ENCODE measurements around the gene CEP192. TPM values are rescaled to one million over a fixed set of nuclear protein-coding genes. Genes with fewer than 3 reads are reported as not detected.

CEP192 gene
- total RNA-seq, 4 donors from 2014 or later = 21.9 to 44.6 (median 36.9) TPM

DNA sequence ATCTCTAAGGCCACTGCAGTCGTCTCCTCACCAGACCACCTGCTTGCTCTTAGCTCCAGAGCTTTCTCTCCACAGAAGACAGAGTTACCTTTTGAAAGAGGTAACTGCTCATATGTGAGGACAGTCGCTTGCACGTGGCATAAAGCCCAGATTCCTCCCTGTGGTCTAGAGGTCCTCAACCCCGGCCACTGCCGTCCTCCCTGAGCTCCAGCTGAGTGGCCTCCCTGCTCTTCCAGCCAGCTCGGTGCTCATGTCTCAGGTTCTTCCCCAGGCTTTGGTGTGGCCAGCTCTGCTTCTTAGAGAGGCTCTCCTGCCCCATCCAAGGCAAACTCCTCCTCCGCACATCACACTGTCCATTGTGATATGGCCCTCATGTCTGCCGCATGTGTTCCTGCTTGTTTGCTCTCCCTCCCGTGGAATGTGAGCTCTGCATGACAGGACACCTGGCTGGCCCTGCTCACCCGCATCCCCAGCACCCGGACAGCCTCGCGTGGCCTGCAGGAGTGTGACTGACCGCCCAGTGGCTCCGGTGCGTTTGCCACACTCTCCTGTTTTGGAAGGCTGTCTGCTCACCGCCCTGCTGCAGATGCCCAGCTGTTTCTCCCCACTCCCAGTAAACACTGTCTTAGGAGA lies 135.9 kb downstream of the CEP192 start:
- no peaks in the 10 kb centered on the region for H3K27me3 ChIP-seq
- H3K4me1 ChIP-seq = no peaks in the 10 kb centered on the region
- no peak overlapping the region for H3K27ac ChIP-seq
- DNase-seq = no peak
- H3K9me3 ChIP-seq = no peaks in the 10 kb centered on the region
- H3K4me3 ChIP-seq = no peak overlapping the region
- no peak for TF ChIP-seq POLR2A (IDR thresholded peaks at IDR 0.05)
- TF ChIP-seq, protein P1, sequence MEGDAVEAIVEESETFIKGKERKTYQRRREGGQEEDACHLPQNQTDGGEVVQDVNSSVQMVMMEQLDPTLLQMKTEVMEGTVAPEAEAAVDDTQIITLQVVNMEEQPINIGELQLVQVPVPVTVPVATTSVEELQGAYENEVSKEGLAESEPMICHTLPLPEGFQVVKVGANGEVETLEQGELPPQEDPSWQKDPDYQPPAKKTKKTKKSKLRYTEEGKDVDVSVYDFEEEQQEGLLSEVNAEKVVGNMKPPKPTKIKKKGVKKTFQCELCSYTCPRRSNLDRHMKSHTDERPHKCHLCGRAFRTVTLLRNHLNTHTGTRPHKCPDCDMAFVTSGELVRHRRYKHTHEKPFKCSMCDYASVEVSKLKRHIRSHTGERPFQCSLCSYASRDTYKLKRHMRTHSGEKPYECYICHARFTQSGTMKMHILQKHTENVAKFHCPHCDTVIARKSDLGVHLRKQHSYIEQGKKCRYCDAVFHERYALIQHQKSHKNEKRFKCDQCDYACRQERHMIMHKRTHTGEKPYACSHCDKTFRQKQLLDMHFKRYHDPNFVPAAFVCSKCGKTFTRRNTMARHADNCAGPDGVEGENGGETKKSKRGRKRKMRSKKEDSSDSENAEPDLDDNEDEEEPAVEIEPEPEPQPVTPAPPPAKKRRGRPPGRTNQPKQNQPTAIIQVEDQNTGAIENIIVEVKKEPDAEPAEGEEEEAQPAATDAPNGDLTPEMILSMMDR (IDR thresholded peaks at IDR 0.05) = no peak
- H3K36me3 ChIP-seq = peaks cover 0 to 15% (median 0%) of the 10 kb centered on the region in 3 donors

DNA sequence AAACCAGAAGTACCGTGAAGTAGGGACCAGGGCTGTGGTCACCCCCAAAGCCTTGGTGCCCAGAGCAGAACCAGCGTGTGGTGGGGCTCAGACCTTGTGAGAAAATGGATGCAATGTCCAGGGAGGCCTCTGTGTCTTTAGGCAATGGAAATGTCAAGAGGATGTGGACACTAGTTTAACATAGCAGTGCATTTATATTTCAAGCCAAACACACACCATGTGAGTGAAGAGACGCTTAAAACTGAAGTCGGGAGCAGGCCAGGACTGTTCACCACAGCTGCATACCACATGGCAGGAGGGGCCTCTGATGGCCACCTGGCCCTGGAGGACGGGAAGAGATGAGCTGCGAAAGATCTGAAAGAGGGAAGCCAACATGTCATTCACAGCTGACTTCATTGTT lies 140.1 kb downstream of the CEP192 start:
- DNase-seq = no peak
- Histone ChIP-seq H3K27ac (no peak overlapping the region), H3K4me3 (no peak overlapping the region), H3K4me1 (peaks cover 0 to 4% (median 0%) of the 10 kb centered on the region in 4 donors), H3K9me3 (no peaks in the 10 kb centered on the region), H3K36me3 (peaks cover 0 to 4% (median 0%) of the 10 kb centered on the region in 3 donors), H3K27me3 (no peaks in the 10 kb centered on the region)
- TF ChIP-seq, protein P1 (IDR thresholded peaks at IDR 0.05) = no peak
- TF ChIP-seq POLR2A (IDR thresholded peaks at IDR 0.05) = no peak

DNA sequence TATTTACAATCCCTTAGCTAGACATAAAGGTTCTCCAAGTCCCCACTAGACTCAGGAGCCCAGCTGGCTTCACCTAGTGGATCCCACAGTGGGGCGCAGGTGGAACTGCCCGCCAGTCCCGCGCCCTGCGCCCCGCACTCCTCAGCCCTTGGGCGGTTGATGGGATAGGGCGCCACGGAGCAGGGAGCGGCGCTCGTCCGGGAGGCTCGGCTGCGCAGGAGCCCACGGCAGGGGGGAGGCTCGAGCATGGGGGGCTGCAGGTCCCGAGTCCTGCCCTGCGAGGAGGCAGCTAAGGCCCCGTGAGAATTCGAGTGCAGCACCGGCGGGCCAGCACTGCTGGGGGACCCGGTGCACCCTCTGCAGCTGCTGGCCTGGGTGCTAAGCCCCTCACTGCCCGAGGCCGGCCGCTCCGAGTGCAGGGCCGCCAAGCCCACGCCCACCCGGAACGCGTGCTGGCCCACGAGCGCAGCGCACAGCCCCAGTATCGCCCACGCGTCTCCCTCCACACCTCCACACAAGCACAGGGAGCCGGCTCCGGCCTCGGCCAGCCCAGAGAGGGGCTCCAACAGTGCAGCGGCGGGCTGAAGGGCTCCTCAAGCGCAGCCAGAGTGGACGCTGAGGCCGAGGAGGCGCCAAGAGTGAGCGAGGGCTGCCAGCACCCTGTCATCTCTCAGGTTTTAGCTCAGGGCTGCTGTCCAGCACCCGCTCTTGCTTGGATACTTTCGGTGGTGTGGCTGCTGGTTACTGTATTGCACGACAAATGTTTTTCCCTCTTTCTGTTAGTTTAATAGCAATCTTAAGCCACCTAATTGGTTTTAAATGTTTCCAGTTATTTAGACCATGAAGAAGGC lies 143.6 kb downstream of the CEP192 start:
- H3K27ac ChIP-seq = no peak overlapping the region
- no peaks in the 10 kb centered on the region for H3K9me3 ChIP-seq
- no peaks in the 10 kb centered on the region for H3K36me3 ChIP-seq
- H3K4me1 ChIP-seq = peaks cover 0 to 10% (median 0%) of the 10 kb centered on the region in 4 donors
- H3K27me3 ChIP-seq = no peaks in the 10 kb centered on the region
- TF ChIP-seq, protein P1 (IDR thresholded peaks at IDR 0.05) = no peak
- TF ChIP-seq POLR2A (IDR thresholded peaks at IDR 0.05) = no peak
- H3K4me3 ChIP-seq = no peak overlapping the region
- no peak for DNase-seq

DNA sequence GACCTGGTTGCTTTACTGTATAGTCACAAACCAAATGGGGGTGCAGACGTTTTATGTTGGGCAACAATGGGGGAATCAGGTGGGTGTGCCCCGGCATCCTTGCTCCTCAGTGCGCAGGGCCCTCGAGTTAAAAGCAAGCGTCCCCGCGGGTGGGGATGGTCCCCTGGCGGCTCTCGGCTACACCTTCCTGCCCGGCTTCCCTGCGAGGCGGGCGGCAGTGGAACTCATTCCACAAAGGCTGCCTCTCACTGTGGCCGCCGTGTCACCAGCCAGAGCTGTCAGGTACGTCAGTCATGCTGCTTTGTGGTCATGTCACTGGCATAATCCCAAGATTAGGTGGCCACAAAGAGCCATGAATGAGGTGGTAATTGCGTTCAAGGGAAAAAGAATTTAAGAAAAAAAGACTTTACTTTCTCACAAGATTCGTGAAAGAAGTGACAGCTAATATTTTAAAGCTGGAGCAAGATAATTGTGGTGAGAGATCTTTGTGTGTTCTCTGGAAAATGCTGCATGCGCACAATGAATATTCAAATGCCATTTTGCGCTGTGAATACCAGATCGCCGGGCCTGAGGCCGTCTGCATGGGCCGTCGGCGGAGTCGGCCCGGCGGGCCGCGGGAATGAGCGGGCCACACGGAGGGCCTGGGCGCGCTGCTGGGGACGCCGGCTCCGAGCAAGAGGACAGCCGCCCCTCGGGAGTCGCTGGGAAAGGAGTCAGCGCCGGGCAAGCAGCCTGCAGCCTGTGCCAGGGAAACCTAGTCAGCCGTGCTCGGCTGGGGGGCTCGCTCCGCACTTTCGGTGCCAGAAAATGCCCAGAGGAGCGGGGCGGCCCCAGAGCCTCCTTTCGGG lies 145.1 kb downstream of the CEP192 start:
- Histone ChIP-seq H3K4me3 (peak overlapping the region; percentile 60 to 81 (median 80)), H3K9me3 (no peaks in the 10 kb centered on the region), H3K36me3 (no peaks in the 10 kb centered on the region), H3K27ac (peak overlapping the region; percentile 72 to 88 (median 79)), H3K27me3 (no peaks in the 10 kb centered on the region), H3K4me1 (peaks cover 0 to 10% (median 0%) of the 10 kb centered on the region in 4 donors)
- no peak for TF ChIP-seq POLR2A (IDR thresholded peaks at IDR 0.05)
- TF ChIP-seq, protein P1 (IDR thresholded peaks at IDR 0.05) = no peak
- peak in 1 of 3 donors; percentile 26 for DNase-seq

DNA sequence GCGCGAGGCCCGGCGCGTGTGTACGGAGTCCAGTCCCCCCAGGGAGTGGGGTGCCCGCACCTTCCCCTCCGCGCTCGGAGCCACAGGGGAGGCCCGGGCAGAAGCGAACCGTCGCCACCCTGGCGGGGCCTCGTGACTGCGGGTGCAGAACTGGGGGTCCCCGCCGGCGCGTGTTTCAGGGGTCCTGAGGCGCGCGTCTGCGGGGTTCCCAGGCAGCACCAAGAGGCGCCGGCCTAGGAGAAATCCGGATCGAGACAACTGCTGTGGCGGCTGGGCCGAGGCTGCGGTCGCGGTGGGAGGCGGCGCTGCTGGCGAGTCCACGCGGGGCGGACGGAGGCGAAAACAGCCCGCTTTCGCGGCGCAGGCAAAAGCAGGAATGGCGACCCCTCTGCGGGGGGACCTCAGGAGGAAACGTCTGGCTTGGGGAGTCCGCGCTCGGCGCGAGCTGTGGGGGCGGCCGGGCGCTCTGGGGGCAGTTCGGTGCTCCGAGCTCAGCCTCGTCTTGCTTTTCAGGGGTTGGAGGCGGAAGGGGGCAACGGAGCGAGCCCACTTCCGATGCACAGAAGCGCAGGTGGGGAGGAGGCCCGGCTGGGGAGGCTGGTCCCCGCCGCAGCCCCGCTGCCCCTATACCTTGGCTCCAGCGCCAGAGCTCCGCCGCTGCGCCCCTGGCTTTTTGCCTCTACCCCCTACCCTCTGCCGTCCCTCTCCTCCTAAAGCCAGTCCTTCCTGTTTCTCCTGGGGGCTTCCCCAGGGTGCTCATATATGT lies 145.9 kb downstream of the CEP192 start:
- Histone ChIP-seq H3K4me3 (peak overlapping the region; percentile 60 to 81 (median 80)), H3K9me3 (no peaks in the 10 kb centered on the region), H3K27me3 (no peaks in the 10 kb centered on the region), H3K27ac (peak overlapping the region; percentile 72 to 88 (median 79)), H3K36me3 (no peaks in the 10 kb centered on the region), H3K4me1 (peaks cover 0 to 10% (median 0%) of the 10 kb centered on the region in 4 donors)
- peak; percentile 52 to 73 (median 69) for DNase-seq
- TF ChIP-seq POLR2A (IDR thresholded peaks at IDR 0.05) = no peak
- TF ChIP-seq, protein P1 (IDR thresholded peaks at IDR 0.05) = no peak
